ENCODE measurements around the gene SLC6A1. TPM values are rescaled to one million over a fixed set of nuclear protein-coding genes. Genes with fewer than 3 reads are reported as not detected.

Gene SLC6A1
- total RNA-seq, 6 experiments from 2014 or later: 14.5 to 70.1 (median 37.3) TPM

GRCh38 chr3:10999221-11000107 is 6.9 kb downstream of the SLC6A1 start:
- TF ChIP-seq POLR2A (IDR thresholded peaks at IDR 0.05) (no peak), CTCF (IDR thresholded peaks at IDR 0.05) (no peak)
- no peaks in the 10 kb centered on the region for H3K27me3 ChIP-seq
- WGBS (ENCODE audit: insufficient coverage, low coverage, low lambda C conversion rate, missing lambda C conversion rate): 16% methylated on average over 12 of the region's 15 CpGs
- intact Hi-C loops (cut with DNase I): no loop called here
- H3K27ac ChIP-seq: peak overlapping the region; percentile 84 to 89 (median 84)
- DNase-seq: no peak
- H3K4me1 ChIP-seq: peaks cover 0 to 98% (median 47%) of the 10 kb centered on the region in 4 donors
- no peaks in the 10 kb centered on the region for H3K36me3 ChIP-seq
- no peaks in the 10 kb centered on the region for H3K9me3 ChIP-seq
- no peak for ATAC-seq
- no peak overlapping the region for H3K4me3 ChIP-seq

- no peaks in the 10 kb centered on the region for H3K27me3 ChIP-seq
- WGBS (ENCODE audit: insufficient coverage, low coverage, low lambda C conversion rate, missing lambda C conversion rate): 35% methylated on average over 2 of the region's 2 CpGs
- H3K9me3 ChIP-seq: no peaks in the 10 kb centered on the region
- no peak overlapping the region for H3K4me3 ChIP-seq
- intact Hi-C loops (cut with DNase I): no loop called here
- peaks cover 0 to 96% (median 46%) of the 10 kb centered on the region in 4 donors for H3K4me1 ChIP-seq
- no peak for DNase-seq
- no peak for TF ChIP-seq CTCF (IDR thresholded peaks at IDR 0.05)
- no peak for TF ChIP-seq POLR2A (IDR thresholded peaks at IDR 0.05)
- no peak for ATAC-seq
- peak overlapping the region; percentile 75 to 89 (median 84) for H3K27ac ChIP-seq
- H3K36me3 ChIP-seq: no peaks in the 10 kb centered on the region
Observed at GRCh38 chr3:11000528-11000927, 8.0 kb downstream of the SLC6A1 start.

GRCh38 chr3:11001020-11001657 is 8.6 kb downstream of the SLC6A1 start:
- TF ChIP-seq CTCF (IDR thresholded peaks at IDR 0.05): no peak
- TF ChIP-seq POLR2A (IDR thresholded peaks at IDR 0.05): no peak
- intact Hi-C loops (cut with DNase I): no loop called here
- H3K4me1 ChIP-seq: peaks cover 0 to 93% (median 46%) of the 10 kb centered on the region in 4 donors
- 22% methylated on average over 7 of the region's 11 CpGs for WGBS (ENCODE audit: insufficient coverage, low coverage, low lambda C conversion rate, missing lambda C conversion rate)
- DNase-seq (peak; percentile 54 to 68 (median 68)), ATAC-seq (peak; percentile 1 to 55 (median 27))
- H3K36me3 ChIP-seq: no peaks in the 10 kb centered on the region
- H3K9me3 ChIP-seq: no peaks in the 10 kb centered on the region
- H3K27ac ChIP-seq: peak overlapping the region; percentile 75 to 89 (median 84)
- H3K4me3 ChIP-seq: no peak overlapping the region
- no peaks in the 10 kb centered on the region for H3K27me3 ChIP-seq

GRCh38 chr3:11001658-11002021 is 9.1 kb downstream of the SLC6A1 start:
- ATAC-seq (no peak), DNase-seq (no peak)
- H3K36me3 ChIP-seq: no peaks in the 10 kb centered on the region
- TF ChIP-seq POLR2A (IDR thresholded peaks at IDR 0.05) (no peak), CTCF (IDR thresholded peaks at IDR 0.05) (no peak)
- H3K27me3 ChIP-seq: no peaks in the 10 kb centered on the region
- no peaks in the 10 kb centered on the region for H3K9me3 ChIP-seq
- intact Hi-C loops (cut with DNase I): no loop called here
- H3K4me1 ChIP-seq: peaks cover 0 to 88% (median 44%) of the 10 kb centered on the region in 4 donors
- H3K27ac ChIP-seq: peak overlapping the region; percentile 75 to 89 (median 84)
- H3K4me3 ChIP-seq: peak overlapping the region in 2 of 3 donors; percentile 20 to 23
- 41% methylated on average over 2 of the region's 3 CpGs for WGBS (ENCODE audit: insufficient coverage, low coverage, low lambda C conversion rate, missing lambda C conversion rate)
